GM12864 (cell line): Measurements from ENCODE around the gene E2F6.

Experiments used
- DNase-seq: peaks from one replicate; pipeline ENCODE4 v3.0.0-alpha.2; 2011; ENCODE audit warnings: low read depth
- H3K4me3 ChIP-seq: 2 replicates; pipeline ENCODE4 v1.5.1; 2011; ENCODE audit warnings: mild to moderate bottlenecking, low read depth, low read length, control low read depth
- TF ChIP-seq, protein P1 (sequence below): IDR thresholded peaks from 2 replicates; pipeline ENCODE4 v1.5.1; 2011; ENCODE audit warnings: low read depth, mild to moderate bottlenecking, moderate library complexity, low read length, control low read depth, inconsistent platforms; ENCODE audit errors: missing control alignments

The E2F6 gene

DNA sequence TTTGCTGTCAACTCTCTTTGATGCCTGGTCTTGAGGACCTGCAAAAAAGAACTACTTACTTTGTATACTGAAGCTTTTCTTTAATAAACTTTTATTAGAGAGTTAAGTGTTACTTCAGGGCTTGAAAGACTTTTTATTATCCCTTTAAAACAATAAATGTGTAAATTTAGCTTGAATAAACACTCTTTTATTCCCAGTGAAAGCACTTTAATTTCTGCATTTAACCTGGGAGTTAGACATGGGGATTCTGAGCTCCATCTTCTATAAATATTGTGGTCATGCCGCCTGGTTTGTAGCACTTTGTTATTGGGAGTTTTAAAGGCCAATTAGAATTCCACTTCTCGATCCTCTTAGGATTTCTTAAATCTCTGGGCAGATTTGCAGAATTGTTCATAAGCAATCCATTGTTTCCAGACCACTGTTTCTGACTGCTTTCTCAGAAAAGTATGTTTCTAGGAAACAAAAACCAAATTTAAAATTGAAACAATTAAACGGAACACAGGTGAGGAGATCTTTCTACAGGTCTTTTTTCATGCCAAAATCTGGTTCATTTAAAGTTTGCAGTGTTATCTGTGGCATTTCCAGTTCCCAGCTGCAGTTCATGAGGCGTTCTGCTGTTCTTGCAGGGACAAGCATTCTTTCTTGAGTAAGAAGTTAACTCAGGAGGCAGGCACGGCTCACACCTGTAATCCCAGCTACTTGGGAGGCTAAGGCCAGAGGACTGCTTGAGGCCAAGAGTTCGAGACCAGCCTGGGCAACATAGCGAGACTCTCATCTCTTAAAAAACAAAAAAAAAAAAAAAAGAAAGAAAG lies 18.1 kb upstream of the E2F6 start:
- TF ChIP-seq, protein P1, sequence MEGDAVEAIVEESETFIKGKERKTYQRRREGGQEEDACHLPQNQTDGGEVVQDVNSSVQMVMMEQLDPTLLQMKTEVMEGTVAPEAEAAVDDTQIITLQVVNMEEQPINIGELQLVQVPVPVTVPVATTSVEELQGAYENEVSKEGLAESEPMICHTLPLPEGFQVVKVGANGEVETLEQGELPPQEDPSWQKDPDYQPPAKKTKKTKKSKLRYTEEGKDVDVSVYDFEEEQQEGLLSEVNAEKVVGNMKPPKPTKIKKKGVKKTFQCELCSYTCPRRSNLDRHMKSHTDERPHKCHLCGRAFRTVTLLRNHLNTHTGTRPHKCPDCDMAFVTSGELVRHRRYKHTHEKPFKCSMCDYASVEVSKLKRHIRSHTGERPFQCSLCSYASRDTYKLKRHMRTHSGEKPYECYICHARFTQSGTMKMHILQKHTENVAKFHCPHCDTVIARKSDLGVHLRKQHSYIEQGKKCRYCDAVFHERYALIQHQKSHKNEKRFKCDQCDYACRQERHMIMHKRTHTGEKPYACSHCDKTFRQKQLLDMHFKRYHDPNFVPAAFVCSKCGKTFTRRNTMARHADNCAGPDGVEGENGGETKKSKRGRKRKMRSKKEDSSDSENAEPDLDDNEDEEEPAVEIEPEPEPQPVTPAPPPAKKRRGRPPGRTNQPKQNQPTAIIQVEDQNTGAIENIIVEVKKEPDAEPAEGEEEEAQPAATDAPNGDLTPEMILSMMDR, result no peak
- no peak overlapping the region for H3K4me3 ChIP-seq
- DNase-seq, result no peak

DNA sequence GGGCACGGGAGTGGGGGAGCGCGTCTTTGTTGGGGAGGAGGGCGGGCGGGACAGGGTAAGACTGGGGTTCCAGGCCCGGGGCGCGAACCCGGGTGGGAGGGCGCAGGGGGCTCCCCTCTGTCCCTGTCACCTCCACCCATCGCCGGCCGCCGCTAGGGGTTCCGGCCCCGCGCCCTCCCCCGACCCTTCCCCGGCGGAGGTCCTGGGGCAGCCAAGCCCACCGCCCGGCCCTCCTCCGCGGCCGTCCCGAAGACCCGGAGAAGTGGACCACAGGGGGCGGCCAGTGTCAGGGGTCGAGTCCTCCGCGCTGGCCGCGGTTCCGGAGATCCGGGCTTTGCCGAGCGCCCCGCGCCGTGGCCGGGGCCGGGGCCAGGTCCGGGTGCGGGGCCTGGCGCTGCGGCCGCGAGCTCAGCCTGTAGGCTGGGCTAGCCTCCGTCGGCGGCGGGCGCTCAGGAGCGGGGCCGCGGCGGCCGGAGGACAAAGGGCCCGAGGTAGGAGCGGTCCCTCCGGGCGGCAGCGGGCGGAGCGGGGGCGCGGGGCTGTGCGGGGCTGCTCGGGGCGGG lies 16.6 kb upstream of the E2F6 start:
- DNase-seq, result no peak

DNA sequence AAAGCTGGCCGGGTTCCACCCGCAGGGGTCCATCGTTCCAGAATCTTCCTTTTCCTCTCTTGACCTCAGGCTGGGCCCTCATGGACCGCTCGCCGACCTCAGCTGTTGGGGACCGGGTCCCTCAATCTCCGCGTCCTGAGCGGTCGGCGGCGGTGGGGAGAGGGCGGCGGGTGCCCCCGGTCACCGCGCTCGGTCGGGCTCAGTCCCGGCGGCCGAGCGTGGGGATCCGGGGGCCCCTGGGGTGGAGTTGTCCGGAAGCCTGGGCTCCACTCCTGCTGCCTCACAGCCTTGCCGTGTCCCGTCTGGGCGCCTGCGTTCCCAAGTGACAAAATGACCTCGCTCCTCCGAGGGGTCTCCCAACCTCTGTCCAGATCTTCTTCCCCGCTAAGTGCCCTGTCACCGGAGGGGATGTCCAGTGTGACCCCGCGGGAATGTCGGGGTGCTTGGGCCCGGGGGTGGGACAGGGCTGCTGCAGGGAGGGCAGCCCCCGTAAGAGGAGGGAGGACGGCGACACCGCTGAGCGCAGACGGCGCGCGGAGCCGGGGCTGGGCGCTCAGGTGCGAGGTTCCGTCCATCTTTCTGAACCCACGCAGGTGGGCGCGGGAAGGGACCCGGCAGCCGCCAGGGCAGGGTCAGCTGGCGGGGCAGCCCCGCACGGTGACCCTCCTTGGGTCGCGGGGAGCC lies 16.0 kb upstream of the E2F6 start:
- TF ChIP-seq, protein P1, result no peak
- H3K4me3 ChIP-seq, result no peak overlapping the region
- DNase-seq, result no peak

More for the DNA sequence above, 16.6 kb upstream of the E2F6 start:
- TF ChIP-seq, protein P1, result no peak
- no peak overlapping the region; the same call in 1 of the 2 replicates for H3K4me3 ChIP-seq

DNA sequence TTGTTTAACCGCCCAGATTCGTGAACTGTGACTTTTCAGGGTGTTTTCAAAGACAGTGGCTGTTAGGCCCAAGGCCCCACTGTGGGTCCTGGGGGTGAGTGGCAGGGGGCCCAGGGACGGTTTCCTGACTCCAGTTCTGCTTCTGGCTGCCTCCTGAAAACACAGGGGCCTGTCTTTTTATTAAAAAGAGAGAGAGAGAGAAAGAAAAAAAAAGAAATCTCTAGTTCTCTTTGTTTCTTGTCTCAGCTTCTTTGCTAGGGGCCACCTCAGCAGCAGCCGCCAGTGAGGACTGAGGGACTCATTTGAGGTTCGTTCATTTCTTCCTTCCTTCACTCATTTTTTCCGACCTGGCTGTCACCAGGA lies 15.4 kb upstream of the E2F6 start:
- TF ChIP-seq, protein P1, result no peak
- no peak for DNase-seq
- no peak overlapping the region for H3K4me3 ChIP-seq

DNA sequence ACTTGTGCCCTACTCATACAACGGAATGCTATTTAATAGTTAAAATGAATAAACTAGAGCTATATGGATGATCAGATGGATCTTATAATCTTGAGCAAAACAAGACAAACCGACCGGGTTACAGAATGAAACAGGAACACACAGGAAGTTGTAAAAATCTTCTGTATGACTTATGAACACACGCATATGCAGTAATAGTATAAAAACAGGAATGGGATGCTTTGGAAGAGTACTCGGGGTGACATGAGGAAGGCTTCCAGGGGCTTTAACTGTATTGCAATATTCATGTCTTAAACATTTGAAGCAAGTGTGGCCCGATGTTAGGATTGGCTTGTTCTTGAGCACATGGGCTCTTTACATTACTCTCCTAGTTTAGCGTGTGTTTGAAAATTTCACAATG lies 14.9 kb upstream of the E2F6 start:
- no peak overlapping the region for H3K4me3 ChIP-seq
- TF ChIP-seq, protein P1, result no peak
- no peak for DNase-seq

DNA sequence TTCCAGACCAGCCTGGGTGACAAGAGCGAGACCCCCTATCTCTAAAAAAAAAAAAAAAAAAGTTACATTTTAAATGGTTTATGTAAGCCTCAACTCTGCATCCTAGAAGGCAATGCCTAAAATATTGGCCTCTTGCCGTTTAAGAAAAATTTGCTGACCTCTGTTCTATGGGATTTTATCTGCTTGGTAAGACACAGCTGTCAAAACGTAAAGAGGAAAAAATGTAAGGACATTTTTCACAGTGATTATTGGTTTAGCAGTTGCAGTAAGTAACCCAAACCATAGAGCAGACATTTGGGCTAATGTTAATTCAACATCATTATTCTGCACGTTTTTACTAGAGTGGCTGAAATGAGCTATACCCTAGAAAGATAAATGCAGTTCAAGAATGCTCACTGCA lies 14.4 kb upstream of the E2F6 start:
- TF ChIP-seq, protein P1, result no peak
- DNase-seq, result no peak
- no peak overlapping the region for H3K4me3 ChIP-seq
